DND-41 (cell line): ENCODE data around the gene SPTLC3.

ENCODE experiments used
- ATAC-seq: fragments of 200-7000 bp; cut with Tn5 transposase; 3 replicates; pipeline ENCODE4 v1.9.1; 2021; ENCODE audit warnings: low read depth; ENCODE audit not compliant: insufficient read depth
- DNase-seq: peaks from one replicate; pipeline ENCODE4 v3.0.0-alpha.2; 2020
- H2AFZ ChIP-seq: 2 replicates; pipeline ENCODE4 v1.6.0; 2012; ENCODE audit warnings: low read depth, low read length
- H3K27ac ChIP-seq: 2 replicates; pipeline ENCODE4 v1.5.1; 2012; ENCODE audit warnings: low read length, inconsistent platforms
- H3K27me3 ChIP-seq: fragments of 200-600 bp; sonication (generic); 2 replicates; pipeline ENCODE4 v1.6.0; 2012; ENCODE audit warnings: low read length, mild to moderate bottlenecking, inconsistent platforms; ENCODE audit not compliant: insufficient read depth, poor library complexity
- H3K36me3 ChIP-seq: 2 replicates; pipeline ENCODE4 v1.5.1; 2012; ENCODE audit warnings: low read length, inconsistent platforms; ENCODE audit not compliant: insufficient read depth
- H3K4me1 ChIP-seq: 2 replicates; pipeline ENCODE4 v1.5.1; 2012; ENCODE audit warnings: mild to moderate bottlenecking, low read length; ENCODE audit not compliant: insufficient read depth
- H3K4me2 ChIP-seq: 2 replicates; pipeline ENCODE4 v1.6.0; 2012; ENCODE audit warnings: mild to moderate bottlenecking, moderate library complexity, low read length, inconsistent platforms; ENCODE audit not compliant: insufficient read depth
- H3K4me3 ChIP-seq, 2 experiments: fragments of 200-600 bp in 1 of 2; shearing (Covaris generic) in 1 of 2; 2 replicates each; pipeline ENCODE4 v1.5.1; 2012 to 2016; ENCODE audit warnings: inconsistent platforms in 2 of 2, low read length in 2 of 2, mild to moderate bottlenecking in 2 of 2, low read depth in 1 of 2, moderate library complexity in 1 of 2
- H3K79me2 ChIP-seq: 2 replicates; pipeline ENCODE4 v1.6.0; 2012; ENCODE audit warnings: low read length, inconsistent platforms; ENCODE audit not compliant: insufficient read depth
- H3K9ac ChIP-seq: 2 replicates; pipeline ENCODE4 v1.6.0; 2012; ENCODE audit warnings: low read depth, mild to moderate bottlenecking, inconsistent platforms, low read length, moderate library complexity
- H3K9me3 ChIP-seq: 2 replicates; pipeline ENCODE4 v1.5.1; 2012; ENCODE audit warnings: low read length, moderate library complexity, mild to moderate bottlenecking, inconsistent platforms; ENCODE audit not compliant: insufficient read depth, severe bottlenecking
- H4K20me1 ChIP-seq: 2 replicates; pipeline ENCODE4 v1.6.0; 2012; ENCODE audit warnings: low read length; ENCODE audit not compliant: insufficient read depth
- EZH2 ChIP-seq: IDR thresholded peaks from 3 replicates; pipeline ENCODE4 v1.6.1; 2012; ENCODE audit warnings: borderline replicate concordance, low read depth, mild to moderate bottlenecking, moderate library complexity, low read length, inconsistent platforms; ENCODE audit not compliant: severe bottlenecking
- TF ChIP-seq, protein P1 (sequence below): IDR thresholded peaks from 2 replicates; pipeline ENCODE4 v1.5.1; 2012; ENCODE audit warnings: borderline replicate concordance, low read length, moderate library complexity, mild to moderate bottlenecking; ENCODE audit not compliant: poor library complexity, severe bottlenecking; ENCODE audit errors: extremely low read depth

The SPTLC3 gene

GRCh38 chr20:13098720-13099355 lies 90.1 kb downstream of the SPTLC3 start:
- no peak for TF ChIP-seq EZH2
- TF ChIP-seq, protein P1, sequence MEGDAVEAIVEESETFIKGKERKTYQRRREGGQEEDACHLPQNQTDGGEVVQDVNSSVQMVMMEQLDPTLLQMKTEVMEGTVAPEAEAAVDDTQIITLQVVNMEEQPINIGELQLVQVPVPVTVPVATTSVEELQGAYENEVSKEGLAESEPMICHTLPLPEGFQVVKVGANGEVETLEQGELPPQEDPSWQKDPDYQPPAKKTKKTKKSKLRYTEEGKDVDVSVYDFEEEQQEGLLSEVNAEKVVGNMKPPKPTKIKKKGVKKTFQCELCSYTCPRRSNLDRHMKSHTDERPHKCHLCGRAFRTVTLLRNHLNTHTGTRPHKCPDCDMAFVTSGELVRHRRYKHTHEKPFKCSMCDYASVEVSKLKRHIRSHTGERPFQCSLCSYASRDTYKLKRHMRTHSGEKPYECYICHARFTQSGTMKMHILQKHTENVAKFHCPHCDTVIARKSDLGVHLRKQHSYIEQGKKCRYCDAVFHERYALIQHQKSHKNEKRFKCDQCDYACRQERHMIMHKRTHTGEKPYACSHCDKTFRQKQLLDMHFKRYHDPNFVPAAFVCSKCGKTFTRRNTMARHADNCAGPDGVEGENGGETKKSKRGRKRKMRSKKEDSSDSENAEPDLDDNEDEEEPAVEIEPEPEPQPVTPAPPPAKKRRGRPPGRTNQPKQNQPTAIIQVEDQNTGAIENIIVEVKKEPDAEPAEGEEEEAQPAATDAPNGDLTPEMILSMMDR, result no peak
- Histone ChIP-seq H3K9ac (no peak overlapping the region), H3K27me3 (no peaks in the 10 kb centered on the region), H2AFZ (no peak overlapping the region), H3K4me1 (no peaks in the 10 kb centered on the region), H3K9me3 (no peaks in the 10 kb centered on the region), H3K27ac (no peak overlapping the region), H3K79me2 (no peaks in the 10 kb centered on the region), H3K4me3 (no peak overlapping the region), H4K20me1 (no peaks in the 10 kb centered on the region), H3K4me2 (no peak overlapping the region), H3K36me3 (no peaks in the 10 kb centered on the region)
- DNase-seq, result no peak
- no peak for ATAC-seq

DNA sequence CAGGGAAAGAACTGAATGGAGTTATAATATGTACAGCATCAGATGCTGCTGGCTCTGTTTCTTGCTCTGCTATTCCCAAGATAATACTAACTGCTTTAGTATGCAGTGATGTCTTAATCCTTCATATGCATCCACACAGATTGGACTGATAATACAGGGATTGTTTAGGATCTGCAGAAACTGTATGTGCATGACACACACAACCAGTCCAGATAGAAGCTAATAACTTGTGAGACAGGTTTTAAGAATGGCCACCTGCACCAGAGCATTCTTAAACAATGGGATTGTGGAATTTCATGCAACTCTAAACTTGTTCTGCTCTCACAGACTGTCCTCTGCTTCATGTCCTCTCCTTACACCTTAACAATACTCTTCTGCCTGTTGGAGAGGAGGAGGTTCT lies 90.9 kb downstream of the SPTLC3 start:
- Histone ChIP-seq H4K20me1 (no peaks in the 10 kb centered on the region), H3K4me2 (no peak overlapping the region), H3K79me2 (no peaks in the 10 kb centered on the region), H2AFZ (no peak overlapping the region), H3K9me3 (no peaks in the 10 kb centered on the region), H3K4me3 (no peak overlapping the region), H3K36me3 (no peaks in the 10 kb centered on the region), H3K27me3 (no peaks in the 10 kb centered on the region), H3K4me1 (no peaks in the 10 kb centered on the region), H3K27ac (no peak overlapping the region), H3K9ac (no peak overlapping the region)
- no peak for ATAC-seq
- no peak for TF ChIP-seq EZH2
- TF ChIP-seq, protein P1, result no peak
- no peak for DNase-seq

- H3K4me3 ChIP-seq, result no peak overlapping the region
- H3K27me3 ChIP-seq, result no peaks in the 10 kb centered on the region
- no peaks in the 10 kb centered on the region for H4K20me1 ChIP-seq
- DNase-seq (no peak), ATAC-seq (no peak)
- no peaks in the 10 kb centered on the region for H3K36me3 ChIP-seq
- H3K9me3 ChIP-seq, result no peaks in the 10 kb centered on the region
- H3K79me2 ChIP-seq, result no peaks in the 10 kb centered on the region
- no peak overlapping the region for H2AFZ ChIP-seq
- TF ChIP-seq, protein P1, result no peak
- no peak for TF ChIP-seq EZH2
- H3K4me2 ChIP-seq, result no peak overlapping the region
- H3K27ac ChIP-seq, result no peak overlapping the region
- H3K4me1 ChIP-seq, result no peaks in the 10 kb centered on the region
- no peak overlapping the region for H3K9ac ChIP-seq
These were observed 92.5 kb downstream of the SPTLC3 start for GRCh38 chr20:13101276-13101675.

GRCh38 chr20:13101706-13102105 lies 92.9 kb downstream of the SPTLC3 start:
- H3K4me2 ChIP-seq, result no peak overlapping the region
- H3K79me2 ChIP-seq, result no peaks in the 10 kb centered on the region
- H3K4me3 ChIP-seq, result no peak overlapping the region
- TF ChIP-seq, protein P1, result no peak
- no peak for TF ChIP-seq EZH2
- no peaks in the 10 kb centered on the region for H3K27me3 ChIP-seq
- H4K20me1 ChIP-seq, result no peaks in the 10 kb centered on the region
- DNase-seq (no peak), ATAC-seq (no peak)
- H3K9me3 ChIP-seq, result no peaks in the 10 kb centered on the region
- no peak overlapping the region for H2AFZ ChIP-seq
- H3K27ac ChIP-seq, result no peak overlapping the region
- H3K4me1 ChIP-seq, result no peaks in the 10 kb centered on the region
- H3K36me3 ChIP-seq, result no peaks in the 10 kb centered on the region
- no peak overlapping the region for H3K9ac ChIP-seq
